HepG2 (cell line): Measurements from ENCODE around the gene CSNK1D. TPM values are rescaled to one million over a fixed set of nuclear protein-coding genes. Genes with fewer than 3 reads are reported as not detected.

Experiments used
- CBX1 ChIP-seq: IDR thresholded peaks from one replicate; pipeline ENCODE4 v1.6.1; 2016; ENCODE audit warnings: antibody characterized with exemption, low read depth
- CREM ChIP-seq, 2 experiments: sonication (generic) in 1 of 2; formaldehyde crosslinking in 1 of 2; IDR thresholded peaks; 2 replicates each; pipeline versions ENCODE4 v1.4.0 to v1.6.1; 2016 to 2020; ENCODE audit warnings: antibody characterized with exemption in 1 of 2, mild to moderate bottlenecking in 1 of 2, missing genetic modification reagents in 1 of 2
- LCORL ChIP-seq, 2 experiments: fragments of 450-650 bp in 1 of 2; sonication (generic) in 1 of 2; formaldehyde crosslinking in 1 of 2; IDR thresholded peaks; 2 replicates each; pipeline versions ENCODE4 v1.5.0 to v1.6.1; 2017 to 2020; ENCODE audit warnings: antibody characterized with exemption in 1 of 2, missing genetic modification reagents in 1 of 2
- MIER3 ChIP-seq: IDR thresholded peaks from 2 replicates; pipeline ENCODE4 v1.6.1; 2016; ENCODE audit warnings: missing compliant biosample characterization, borderline replicate concordance
- REPIN1 ChIP-seq: sonication (generic); formaldehyde crosslinking; IDR thresholded peaks from 2 replicates; pipeline ENCODE4 v1.8.0; 2022; ENCODE audit warnings: missing genetic modification reagents, low read depth, mild to moderate bottlenecking, borderline replicate concordance
- SIX4 ChIP-seq: sonication (generic); formaldehyde crosslinking; IDR thresholded peaks from 2 replicates; pipeline ENCODE4 v1.4.0; 2020; ENCODE audit warnings: missing genetic modification reagents
- SOX13 ChIP-seq, 3 experiments: fragments of 450-650 bp in 1 of 3; sonication (generic) in 1 of 3; formaldehyde crosslinking in 1 of 3; IDR thresholded peaks in 2 of 3; conservative IDR thresholded peaks in 1 of 3; 2 replicates each; pipeline versions ENCODE4 v1.5.0 to v1.6.1; 2016 to 2020; ENCODE audit warnings: antibody characterized with exemption in 1 of 3, mild to moderate bottlenecking in 1 of 3, missing compliant biosample characterization in 1 of 3, missing genetic modification reagents in 1 of 3, moderate library complexity in 1 of 3
- TBP ChIP-seq: sonication (generic); formaldehyde crosslinking; IDR thresholded peaks from 2 replicates; pipeline ENCODE4 v1.5.0; 2020; ENCODE audit warnings: missing genetic modification reagents
- ZNF556 ChIP-seq: sonication (generic); formaldehyde crosslinking; IDR thresholded peaks from 2 replicates; pipeline ENCODE4 v1.4.0; 2020; ENCODE audit warnings: mild to moderate bottlenecking, missing genetic modification reagents, borderline replicate concordance
- polyA plus RNA-seq, 8 experiments: library from polyadenylated mRNA; depleted of rRNA in 3 of 8; stranded (reverse) in 7 of 8; unstranded in 1 of 8; fragments of >200 nt; fragmentation: Illumina TruSeq in 4 of 8; extraction: Trizol in 4 of 8; gene quantifications; 2 replicates each; pipeline versions ENCODE4 v1.2.1 to v1.2.3, GENCODE V29; 2011 to 2016; ENCODE audit warnings: low read depth in 4 of 8, missing spikeins in 1 of 8, mixed read lengths in 1 of 8; ENCODE audit not compliant: insufficient read depth in 1 of 8
- total RNA-seq, 5 experiments: library from RNA; depleted of rRNA; stranded (reverse); fragments of >200 nt; fragmentation: Illumina TruSeq; extraction: Trizol; gene quantifications; 2 replicates each; pipeline ENCODE4 v1.2.3, GENCODE V29; 2016; ENCODE audit warnings: low read depth in 1 of 5
- TF ChIP-seq, protein P1 (sequence below): sonication (generic); formaldehyde crosslinking; IDR thresholded peaks from 2 replicates; pipeline ENCODE4 v1.4.0; 2020; ENCODE audit warnings: missing genetic modification reagents, borderline replicate concordance
- TF ChIP-seq, protein P2 (sequence below): IDR thresholded peaks from 2 replicates; pipeline ENCODE4 v1.6.1; 2012; ENCODE audit warnings: low read depth, low read length, improper control_type of control experiment
- TF ChIP-seq, protein P3 (sequence below): sonication (generic); formaldehyde crosslinking; IDR thresholded peaks from 2 replicates; pipeline ENCODE4 v1.4.0; 2020; ENCODE audit warnings: missing genetic modification reagents
- TF ChIP-seq, protein P4 (sequence below): sonication (generic); formaldehyde crosslinking; IDR thresholded peaks from 2 replicates; pipeline ENCODE4 v1.4.0; 2020; ENCODE audit warnings: missing genetic modification reagents, borderline replicate concordance
- TF ChIP-seq, protein P5 (sequence below): sonication (generic); formaldehyde crosslinking; IDR thresholded peaks from 2 replicates; pipeline ENCODE4 v1.5.0; 2020; ENCODE audit warnings: mild to moderate bottlenecking, missing genetic modification reagents, moderate library complexity
- TF ChIP-seq, protein P6 (sequence below): IDR thresholded peaks from 2 replicates; pipeline ENCODE4 v1.6.1; 2016

CSNK1D gene
- total and polyA plus RNA-seq, 2 of the 13 experiments (the other 11 are each of a cell fraction or from before 2014, with no cell fraction given), result 31.5 to 128 TPM

DNA sequence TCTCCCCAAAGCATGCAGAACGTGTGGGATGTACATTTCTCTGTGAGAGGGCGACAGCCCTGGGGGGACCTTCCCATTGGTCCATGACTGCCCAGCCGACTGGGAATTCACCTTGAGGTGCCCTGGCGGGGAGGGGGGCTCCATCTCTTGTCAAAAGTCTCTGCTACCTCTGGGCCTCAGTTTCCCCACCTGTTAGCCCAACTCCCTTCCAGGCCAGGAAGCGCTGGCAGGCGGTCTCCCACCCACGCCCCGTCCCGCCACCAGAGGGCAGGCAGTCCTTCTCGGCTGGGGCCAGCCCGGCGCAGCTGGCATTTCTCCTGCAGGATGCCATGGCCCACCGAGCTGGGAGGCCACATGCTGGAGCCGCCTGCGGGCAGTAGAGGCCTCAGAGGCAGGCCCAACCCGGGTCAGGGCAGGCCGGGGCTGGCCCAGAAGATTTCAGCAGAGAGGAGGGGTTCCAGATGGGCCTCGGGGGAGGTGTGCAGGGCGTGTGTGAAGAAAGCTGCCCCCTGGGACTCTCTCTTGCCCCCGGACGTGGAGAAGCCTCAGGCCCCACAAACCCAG is 27.3 kb upstream of the CSNK1D start (continued):
- TF ChIP-seq, protein P1, sequence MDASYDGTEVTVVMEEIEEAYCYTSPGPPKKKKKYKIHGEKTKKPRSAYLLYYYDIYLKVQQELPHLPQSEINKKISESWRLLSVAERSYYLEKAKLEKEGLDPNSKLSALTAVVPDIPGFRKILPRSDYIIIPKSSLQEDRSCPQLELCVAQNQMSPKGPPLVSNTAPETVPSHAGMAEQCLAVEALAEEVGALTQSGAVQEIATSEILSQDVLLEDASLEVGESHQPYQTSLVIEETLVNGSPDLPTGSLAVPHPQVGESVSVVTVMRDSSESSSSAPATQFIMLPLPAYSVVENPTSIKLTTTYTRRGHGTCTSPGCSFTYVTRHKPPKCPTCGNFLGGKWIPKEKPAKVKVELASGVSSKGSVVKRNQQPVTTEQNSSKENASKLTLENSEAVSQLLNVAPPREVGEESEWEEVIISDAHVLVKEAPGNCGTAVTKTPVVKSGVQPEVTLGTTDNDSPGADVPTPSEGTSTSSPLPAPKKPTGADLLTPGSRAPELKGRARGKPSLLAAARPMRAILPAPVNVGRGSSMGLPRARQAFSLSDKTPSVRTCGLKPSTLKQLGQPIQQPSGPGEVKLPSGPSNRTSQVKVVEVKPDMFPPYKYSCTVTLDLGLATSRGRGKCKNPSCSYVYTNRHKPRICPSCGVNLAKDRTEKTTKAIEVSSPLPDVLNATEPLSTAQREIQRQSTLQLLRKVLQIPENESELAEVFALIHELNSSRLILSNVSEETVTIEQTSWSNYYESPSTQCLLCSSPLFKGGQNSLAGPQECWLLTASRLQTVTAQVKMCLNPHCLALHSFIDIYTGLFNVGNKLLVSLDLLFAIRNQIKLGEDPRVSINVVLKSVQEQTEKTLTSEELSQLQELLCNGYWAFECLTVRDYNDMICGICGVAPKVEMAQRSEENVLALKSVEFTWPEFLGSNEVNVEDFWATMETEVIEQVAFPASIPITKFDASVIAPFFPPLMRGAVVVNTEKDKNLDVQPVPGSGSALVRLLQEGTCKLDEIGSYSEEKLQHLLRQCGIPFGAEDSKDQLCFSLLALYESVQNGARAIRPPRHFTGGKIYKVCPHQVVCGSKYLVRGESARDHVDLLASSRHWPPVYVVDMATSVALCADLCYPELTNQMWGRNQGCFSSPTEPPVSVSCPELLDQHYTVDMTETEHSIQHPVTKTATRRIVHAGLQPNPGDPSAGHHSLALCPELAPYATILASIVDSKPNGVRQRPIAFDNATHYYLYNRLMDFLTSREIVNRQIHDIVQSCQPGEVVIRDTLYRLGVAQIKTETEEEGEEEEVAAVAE (CRISPR knock-in tag), result no peak; the same call in 1 of the 2 replicates
- TF ChIP-seq MIER3 (CRISPR knock-in tag), result peak; percentile 56; the same call in 1 of the 2 replicates
- no peak for TF ChIP-seq LCORL (IDR thresholded peaks at IDR 0.05)
- TF ChIP-seq LCORL (CRISPR knock-in tag; IDR thresholded peaks at IDR 0.05), result peak; percentile 51; the same call in 1 of the 2 replicates
- TF ChIP-seq, protein P2, sequence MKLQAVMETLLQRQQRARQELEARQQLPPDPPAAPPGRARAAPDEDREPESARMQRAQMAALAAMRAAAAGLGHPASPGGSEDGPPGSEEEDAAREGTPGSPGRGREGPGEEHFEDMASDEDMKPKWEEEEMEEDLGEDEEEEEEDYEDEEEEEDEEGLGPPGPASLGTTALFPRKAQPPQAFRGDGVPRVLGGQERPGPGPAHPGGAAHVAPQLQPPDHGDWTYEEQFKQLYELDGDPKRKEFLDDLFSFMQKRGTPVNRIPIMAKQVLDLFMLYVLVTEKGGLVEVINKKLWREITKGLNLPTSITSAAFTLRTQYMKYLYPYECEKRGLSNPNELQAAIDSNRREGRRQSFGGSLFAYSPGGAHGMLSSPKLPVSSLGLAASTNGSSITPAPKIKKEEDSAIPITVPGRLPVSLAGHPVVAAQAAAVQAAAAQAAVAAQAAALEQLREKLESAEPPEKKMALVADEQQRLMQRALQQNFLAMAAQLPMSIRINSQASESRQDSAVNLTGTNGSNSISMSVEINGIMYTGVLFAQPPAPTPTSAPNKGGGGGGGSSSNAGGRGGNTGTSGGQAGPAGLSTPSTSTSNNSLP, result 0 out of 2 replicates have a peak, but pooled peaks have one; percentile 16
- TF ChIP-seq, protein P3, sequence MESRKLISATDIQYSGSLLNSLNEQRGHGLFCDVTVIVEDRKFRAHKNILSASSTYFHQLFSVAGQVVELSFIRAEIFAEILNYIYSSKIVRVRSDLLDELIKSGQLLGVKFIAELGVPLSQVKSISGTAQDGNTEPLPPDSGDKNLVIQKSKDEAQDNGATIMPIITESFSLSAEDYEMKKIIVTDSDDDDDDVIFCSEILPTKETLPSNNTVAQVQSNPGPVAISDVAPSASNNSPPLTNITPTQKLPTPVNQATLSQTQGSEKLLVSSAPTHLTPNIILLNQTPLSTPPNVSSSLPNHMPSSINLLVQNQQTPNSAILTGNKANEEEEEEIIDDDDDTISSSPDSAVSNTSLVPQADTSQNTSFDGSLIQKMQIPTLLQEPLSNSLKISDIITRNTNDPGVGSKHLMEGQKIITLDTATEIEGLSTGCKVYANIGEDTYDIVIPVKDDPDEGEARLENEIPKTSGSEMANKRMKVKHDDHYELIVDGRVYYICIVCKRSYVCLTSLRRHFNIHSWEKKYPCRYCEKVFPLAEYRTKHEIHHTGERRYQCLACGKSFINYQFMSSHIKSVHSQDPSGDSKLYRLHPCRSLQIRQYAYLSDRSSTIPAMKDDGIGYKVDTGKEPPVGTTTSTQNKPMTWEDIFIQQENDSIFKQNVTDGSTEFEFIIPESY (CRISPR knock-in tag), result peak; percentile 97
- peak; percentile 47 for TF ChIP-seq CBX1
- TF ChIP-seq, protein P4, sequence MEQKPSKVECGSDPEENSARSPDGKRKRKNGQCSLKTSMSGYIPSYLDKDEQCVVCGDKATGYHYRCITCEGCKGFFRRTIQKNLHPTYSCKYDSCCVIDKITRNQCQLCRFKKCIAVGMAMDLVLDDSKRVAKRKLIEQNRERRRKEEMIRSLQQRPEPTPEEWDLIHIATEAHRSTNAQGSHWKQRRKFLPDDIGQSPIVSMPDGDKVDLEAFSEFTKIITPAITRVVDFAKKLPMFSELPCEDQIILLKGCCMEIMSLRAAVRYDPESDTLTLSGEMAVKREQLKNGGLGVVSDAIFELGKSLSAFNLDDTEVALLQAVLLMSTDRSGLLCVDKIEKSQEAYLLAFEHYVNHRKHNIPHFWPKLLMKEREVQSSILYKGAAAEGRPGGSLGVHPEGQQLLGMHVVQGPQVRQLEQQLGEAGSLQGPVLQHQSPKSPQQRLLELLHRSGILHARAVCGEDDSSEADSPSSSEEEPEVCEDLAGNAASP, result peak; percentile 69
- TF ChIP-seq TBP, result no peak
- TF ChIP-seq REPIN1 (CRISPR knock-in tag), result 0 out of 2 replicates have a peak, but pooled peaks have one; percentile 54
- no peak for TF ChIP-seq CREM (IDR thresholded peaks at IDR 0.05)
- TF ChIP-seq CREM (CRISPR knock-in tag; IDR thresholded peaks at IDR 0.05), result no peak
- TF ChIP-seq ZNF556, result no peak
- TF ChIP-seq SIX4, result 0 out of 2 replicates have a peak, but pooled peaks have one; percentile 15
- no peak for TF ChIP-seq SOX13 (IDR thresholded peaks at IDR 0.05)
- peak in 1 of 2 experiments; percentile 44; a peak in 1 of 4 replicates for TF ChIP-seq SOX13 (CRISPR knock-in tag; conservative IDR thresholded peaks at IDR 0.05 in 1 of 2, IDR thresholded peaks at IDR 0.05 in 1 of 2)
- TF ChIP-seq, protein P5, sequence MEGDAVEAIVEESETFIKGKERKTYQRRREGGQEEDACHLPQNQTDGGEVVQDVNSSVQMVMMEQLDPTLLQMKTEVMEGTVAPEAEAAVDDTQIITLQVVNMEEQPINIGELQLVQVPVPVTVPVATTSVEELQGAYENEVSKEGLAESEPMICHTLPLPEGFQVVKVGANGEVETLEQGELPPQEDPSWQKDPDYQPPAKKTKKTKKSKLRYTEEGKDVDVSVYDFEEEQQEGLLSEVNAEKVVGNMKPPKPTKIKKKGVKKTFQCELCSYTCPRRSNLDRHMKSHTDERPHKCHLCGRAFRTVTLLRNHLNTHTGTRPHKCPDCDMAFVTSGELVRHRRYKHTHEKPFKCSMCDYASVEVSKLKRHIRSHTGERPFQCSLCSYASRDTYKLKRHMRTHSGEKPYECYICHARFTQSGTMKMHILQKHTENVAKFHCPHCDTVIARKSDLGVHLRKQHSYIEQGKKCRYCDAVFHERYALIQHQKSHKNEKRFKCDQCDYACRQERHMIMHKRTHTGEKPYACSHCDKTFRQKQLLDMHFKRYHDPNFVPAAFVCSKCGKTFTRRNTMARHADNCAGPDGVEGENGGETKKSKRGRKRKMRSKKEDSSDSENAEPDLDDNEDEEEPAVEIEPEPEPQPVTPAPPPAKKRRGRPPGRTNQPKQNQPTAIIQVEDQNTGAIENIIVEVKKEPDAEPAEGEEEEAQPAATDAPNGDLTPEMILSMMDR (CRISPR knock-in tag), result peak; percentile 97
- TF ChIP-seq, protein P6, sequence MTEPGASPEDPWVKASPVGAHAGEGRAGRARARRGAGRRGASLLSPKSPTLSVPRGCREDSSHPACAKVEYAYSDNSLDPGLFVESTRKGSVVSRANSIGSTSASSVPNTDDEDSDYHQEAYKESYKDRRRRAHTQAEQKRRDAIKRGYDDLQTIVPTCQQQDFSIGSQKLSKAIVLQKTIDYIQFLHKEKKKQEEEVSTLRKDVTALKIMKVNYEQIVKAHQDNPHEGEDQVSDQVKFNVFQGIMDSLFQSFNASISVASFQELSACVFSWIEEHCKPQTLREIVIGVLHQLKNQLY (CRISPR knock-in tag), result peak; percentile 33; the same call in 1 of the 2 replicates
